Embryonic facial prominence (tissue), 1 donor: ENCODE data around the gene HAO2.
"Not testable (repeated sequence)": the region's sequence is repeated elsewhere in the genome, so short reads cannot be mapped to it uniquely, and the experiment has no call there.

Source experiments
- DNase-seq: peaks from one replicate; pipeline ENCODE4 v3.0.0-alpha.2; 2016; ENCODE audit errors: extremely low spot score

Gene HAO2

DNA sequence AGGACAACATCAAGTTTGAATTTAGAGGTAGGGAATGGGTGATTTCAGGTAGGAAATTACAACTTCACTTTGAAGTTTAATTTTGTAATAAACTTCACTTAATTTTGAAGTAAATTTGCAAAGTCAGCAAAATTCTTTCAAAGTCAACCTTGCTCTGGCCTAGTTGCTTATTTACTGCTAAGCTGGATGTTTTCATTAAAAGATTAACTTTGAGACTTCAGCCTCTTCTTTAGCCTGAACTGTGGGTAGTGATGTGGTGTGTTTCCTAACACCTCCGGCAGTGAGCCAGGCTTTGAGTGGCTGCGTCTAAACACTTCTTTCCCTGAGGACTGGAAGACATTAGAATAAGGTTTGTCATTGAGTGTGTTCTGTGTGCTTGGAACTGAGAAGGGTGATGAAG, at the start of gene HAO2:
Gene HAO2, plus strand, starts transcription at position 232 of the 400 bp plus-strand sequence. CDS start 12,301 bp downstream, outside the sequence.
- DNase-seq = no peak

GRCh38 chr1:119320100-119320499, 48.5 kb upstream of the HAO2 start:
- no peak for DNase-seq

- DNase-seq = no peak
Measured at GRCh38 chr1:119321666-119322419, 46.7 kb upstream of the HAO2 start.

GRCh38 chr1:119323216-119323982, 45.2 kb upstream of the HAO2 start:
- DNase-seq = no peak

GRCh38 chr1:119324198-119324597, 44.4 kb upstream of the HAO2 start:
- DNase-seq = no peak

DNA sequence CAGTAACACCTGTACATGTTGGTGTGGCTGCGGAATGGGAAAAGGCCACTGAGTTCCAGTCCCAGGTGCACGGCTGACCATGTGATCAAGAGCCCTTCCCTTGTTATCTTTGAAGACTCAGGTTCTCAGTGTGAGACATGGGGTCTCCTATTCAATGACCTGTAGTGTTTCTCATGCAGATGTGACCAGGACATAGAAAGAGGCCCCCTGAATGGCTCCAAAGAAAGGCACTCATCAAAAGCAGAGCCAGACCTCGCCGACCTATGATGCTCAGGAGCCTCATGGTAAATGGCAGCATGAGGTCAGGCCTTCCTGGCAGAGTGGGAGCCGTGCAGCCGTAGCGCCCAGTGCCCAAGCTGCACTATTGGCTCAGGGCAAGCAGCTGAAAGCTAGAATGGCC, 42.3 kb upstream of the HAO2 start:
- no peak for DNase-seq

GRCh38 chr1:119327094-119327449, 41.5 kb upstream of the HAO2 start:
- no peak for DNase-seq

DNA sequence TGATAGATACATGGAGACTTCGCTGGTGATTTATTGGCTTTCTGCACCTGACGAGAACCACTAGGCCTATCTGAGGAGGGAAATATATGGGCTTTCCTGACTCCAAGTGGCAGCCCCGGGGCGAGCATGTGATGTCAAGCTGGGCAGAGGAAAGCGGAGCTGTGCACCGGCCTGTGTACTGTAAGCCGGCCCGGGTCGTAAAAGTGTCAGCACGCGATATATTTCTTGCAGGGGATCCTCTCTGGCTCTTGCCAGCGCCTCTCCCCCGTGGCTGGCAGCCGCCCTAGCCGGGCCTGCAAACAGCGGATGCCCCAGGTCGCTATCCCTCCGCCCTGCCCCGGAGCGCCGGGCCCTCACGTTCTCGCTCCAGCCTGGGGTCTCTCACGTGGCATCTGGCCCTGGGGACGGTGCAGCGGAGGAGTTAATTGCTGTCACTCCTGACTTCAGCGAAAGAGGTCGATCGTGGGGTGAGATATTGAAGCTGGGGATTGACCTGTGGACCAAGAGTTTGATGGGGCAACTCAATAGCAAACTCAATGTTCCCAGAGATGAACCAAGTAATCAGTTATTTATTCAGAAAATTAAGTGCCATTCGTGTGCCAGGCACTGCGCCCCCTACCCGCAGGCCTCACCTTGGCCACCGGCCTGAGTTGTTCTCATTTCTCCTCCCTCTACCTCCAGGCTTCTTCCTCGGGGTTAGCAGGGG, 41.0 kb upstream of the HAO2 start:
- no peak for DNase-seq

DNA sequence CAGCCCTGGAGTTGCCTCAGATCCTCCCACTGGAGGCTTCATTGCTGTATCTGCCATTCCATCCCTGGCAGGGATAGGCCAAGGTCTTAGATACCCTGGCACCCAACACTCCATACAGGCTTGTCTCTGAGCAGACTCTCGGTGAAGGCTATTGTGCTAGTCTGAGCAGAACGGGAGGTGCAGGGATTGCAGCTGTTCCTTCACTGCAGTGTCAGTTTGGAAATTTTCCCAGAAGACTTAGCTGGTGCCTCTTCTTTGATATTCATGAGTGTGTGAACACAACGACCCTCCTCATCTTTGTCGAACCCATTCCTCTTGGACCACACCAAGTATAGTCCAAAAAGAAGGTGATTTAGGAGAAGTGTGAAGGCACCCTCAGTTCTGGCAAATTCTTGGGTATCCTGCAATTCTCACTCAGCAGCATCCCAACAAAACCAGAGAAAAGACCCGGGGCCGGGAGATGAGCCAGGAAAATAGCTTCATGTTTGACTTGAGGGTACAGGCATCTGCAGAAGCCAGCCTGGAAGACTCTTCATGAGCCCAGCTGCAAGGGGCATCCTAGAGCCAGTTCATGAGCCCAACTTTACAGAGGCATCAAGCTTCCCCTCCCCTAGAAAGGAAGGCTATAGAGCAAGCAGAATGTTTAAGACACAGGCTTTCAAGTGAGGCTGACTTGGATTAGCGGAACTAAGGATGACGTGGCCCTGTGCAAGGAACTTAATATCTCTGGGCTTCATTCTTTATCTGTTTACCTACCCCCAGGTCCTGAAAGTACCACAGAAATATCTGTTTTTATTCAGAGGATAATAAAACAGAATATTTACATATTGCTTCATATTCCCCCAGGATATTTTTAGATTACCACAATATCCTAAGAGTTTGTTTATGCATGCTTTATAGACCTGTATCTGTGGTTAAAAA, 38.8 kb upstream of the HAO2 start:
- DNase-seq = no peak

DNA sequence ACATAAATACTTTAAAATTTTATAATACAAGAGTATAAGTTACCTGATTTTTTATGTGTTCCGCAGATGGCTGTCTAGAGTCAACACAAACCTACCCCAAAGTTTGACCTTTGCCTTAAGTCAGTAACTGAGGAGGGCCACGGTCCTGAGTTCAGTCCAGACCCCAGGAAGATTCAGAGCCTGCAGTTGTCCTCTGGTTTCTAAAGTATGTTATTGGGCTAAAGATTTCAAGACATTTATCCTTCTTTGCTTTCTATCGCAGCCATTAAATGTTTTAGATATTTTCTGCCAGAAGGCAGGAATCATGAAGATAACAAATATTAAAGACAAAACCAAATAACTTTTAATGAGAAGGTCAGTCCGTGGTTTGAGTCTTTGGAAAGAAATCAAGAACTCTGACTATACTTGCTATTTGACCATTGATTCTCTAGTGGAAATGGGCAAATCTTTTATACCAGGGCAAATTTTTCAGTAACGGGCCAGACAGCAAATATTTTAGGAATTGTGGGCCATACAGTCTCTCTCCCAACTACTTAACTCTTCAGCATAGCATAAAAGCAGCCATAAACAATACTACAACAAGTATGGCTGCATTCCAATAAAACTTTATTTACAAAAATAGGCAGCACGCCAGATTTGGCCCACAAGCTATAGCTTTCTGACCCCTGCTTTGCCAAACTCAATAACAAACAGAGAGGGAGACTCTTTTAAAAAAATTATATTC, 38.0 kb upstream of the HAO2 start:
- no peak for DNase-seq

DNA sequence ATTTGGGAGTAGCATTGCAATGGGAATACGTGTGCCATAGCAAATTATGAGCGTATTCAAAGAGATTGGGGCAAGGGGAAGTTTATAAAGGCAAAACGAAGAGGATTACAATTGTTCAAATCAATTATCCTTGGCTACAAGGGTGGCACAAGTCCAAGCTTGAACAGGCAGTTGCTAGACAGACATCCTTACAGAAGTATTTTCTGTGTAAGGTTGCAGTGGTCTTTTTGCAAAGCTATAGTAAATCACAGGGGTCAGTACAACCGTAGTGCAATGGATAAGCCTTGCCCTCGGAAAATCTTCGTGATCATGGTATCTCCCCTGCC, 37.4 kb upstream of the HAO2 start:
- DNase-seq = no peak

- no peak for DNase-seq
Measured at GRCh38 chr1:119331915-119332314, 36.7 kb upstream of the HAO2 start.

- no peak for DNase-seq
Measured at GRCh38 chr1:119332622-119333021, 36.0 kb upstream of the HAO2 start.

- DNase-seq = no peak
Measured at GRCh38 chr1:119333163-119333896, 35.3 kb upstream of the HAO2 start.

- not testable (repeated sequence) for DNase-seq
Measured at GRCh38 chr1:119333897-119334250, 34.7 kb upstream of the HAO2 start.

DNA sequence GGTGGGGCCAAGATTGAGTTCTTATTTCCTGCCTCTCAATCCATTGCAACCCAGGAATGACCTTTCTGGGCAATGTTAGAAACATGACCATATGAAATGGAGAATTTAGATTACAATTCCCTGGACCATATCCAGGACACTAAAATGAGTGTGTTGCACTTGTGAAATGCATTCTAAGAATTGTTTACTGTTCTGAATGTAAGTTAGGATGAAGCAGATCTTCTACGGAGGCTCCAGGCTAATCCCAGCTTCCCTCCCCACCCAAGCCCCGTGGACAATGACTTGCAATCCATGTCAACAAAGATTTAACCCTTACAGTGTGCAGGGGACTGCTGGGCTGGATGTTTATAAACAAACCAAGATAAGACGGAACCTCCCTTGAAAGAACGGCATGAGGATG, 31.7 kb upstream of the HAO2 start:
- no peak for DNase-seq

GRCh38 chr1:119338004-119338403, 30.6 kb upstream of the HAO2 start:
- DNase-seq = no peak

- no peak for DNase-seq
Measured at GRCh38 chr1:119338757-119339156, 29.8 kb upstream of the HAO2 start.

DNA sequence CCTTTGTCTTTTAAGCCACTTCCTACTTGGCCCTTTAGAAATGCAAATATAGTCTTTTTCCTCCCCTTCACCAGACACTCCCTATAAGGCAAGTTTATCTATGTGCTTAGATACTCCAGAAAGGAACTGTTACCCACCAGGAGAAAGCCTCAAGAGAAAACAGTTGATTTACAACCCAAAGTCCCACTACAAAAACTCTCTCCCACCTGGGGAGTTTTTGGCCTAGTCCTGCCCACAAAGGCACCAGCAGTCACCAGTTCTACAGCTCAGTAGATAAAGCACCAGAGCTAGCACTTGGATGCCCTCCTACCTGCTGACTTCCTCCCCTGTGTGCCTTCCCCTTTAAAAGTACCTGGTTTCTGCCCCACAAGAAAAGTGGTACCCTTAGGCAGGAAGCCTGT, 27.7 kb upstream of the HAO2 start:
- DNase-seq = no peak

GRCh38 chr1:119341372-119341947, 27.1 kb upstream of the HAO2 start:
- no peak for DNase-seq
